ENCODE measurements around the gene KDM5C. TPM values are rescaled to one million over a fixed set of nuclear protein-coding genes. Genes with fewer than 3 reads are reported as not detected.

Gene KDM5C
- total and polyA plus RNA-seq, 2 of the 4 experiments (the other 2 are of a cell fraction) = 75.4 to 84.6 TPM

DNA sequence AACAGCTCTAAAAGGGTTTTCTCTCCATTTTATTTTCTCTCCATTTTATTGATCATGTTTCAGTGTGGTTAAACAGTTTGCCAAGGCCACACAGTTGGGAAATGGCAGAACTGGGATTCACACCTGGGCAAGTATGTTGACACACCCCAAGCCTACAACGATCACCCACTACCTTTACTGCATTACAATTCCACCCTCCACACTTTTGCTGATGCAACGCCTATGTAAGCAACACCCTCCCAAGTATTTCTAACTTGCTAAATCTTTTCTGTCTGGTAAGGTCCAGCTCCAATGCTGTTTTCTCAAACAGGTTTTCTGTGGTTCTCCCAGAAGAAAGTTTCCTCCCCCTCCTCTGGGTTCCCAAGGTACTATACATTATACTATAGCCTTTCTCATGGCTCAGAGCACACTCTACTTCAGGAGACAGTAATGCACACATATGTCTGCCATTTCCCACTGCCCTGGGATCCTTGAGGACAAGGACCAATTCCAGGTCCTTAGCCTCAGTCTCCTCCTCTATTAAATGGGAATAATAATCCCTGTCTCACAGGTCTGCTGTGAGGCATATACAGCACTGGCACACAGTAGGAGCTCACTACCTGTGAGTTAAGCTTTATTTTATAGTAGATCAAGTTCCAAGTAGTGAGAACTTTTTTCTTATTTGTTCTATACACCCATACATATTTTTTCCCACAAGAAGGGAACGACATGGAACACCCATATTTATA is 28.4 kb upstream of the KDM5C start:
- dilution Hi-C loops (cut with HindIII; ENCODE audit: low sequenced_read_pairs, unreplicated experiment) = no loop called here
- BruUV-seq (replicated peaks) = no TSS peak
- Histone ChIP-seq H4K20me1 (ENCODE audit: insufficient read depth, low read length) (no peaks in the 10 kb centered on the region; the same call in 1 of the 2 replicates), H4K5ac (ENCODE audit: low read depth, low read length) (no peak overlapping the region), H3K4me2 (ENCODE audit: low read depth, low read length) (no peak overlapping the region), H2BK15ac (ENCODE audit: low read depth, low read length) (no peak overlapping the region), H2BK5ac (ENCODE audit: low read depth, low read length, poor library complexity, severe bottlenecking) (no peak overlapping the region), H3K36me3 (ENCODE audit: control insufficient read depth, insufficient read depth, low read length) (peaks cover 3% of the 10 kb centered on the region; the same call in 1 of the 2 replicates), H3K18ac (ENCODE audit: low read depth, low read length) (no peak overlapping the region), H2AK5ac (ENCODE audit: low read depth, low read length) (no peak overlapping the region), H4K8ac (ENCODE audit: low read depth in 2 of 2, low read length in 2 of 2) (no peak overlapping the region), H3K9ac (ENCODE audit: low read depth, low read length) (no peak overlapping the region), H3K4me3 (ENCODE audit: insufficient read depth, low read depth, low read length) (no peak overlapping the region), H2AFZ (replicated peaks; ENCODE audit: low read length, poor library complexity) (no peak overlapping the region), H4K91ac (ENCODE audit: insufficient read depth, low read depth, low read length) (no peak overlapping the region), H3K79me1 (ENCODE audit: low read depth in 1 of 2, low read length in 2 of 2) (no peaks in the 10 kb centered on the region), H2BK120ac (ENCODE audit: low read depth, low read length) (no peak overlapping the region), H3K27me3 (ENCODE audit: control insufficient read depth, insufficient read depth, low read length) (peaks cover 26% of the 10 kb centered on the region; the same call in 1 of the 2 replicates), H2BK20ac (ENCODE audit: low read depth, low read length) (no peak overlapping the region), H3K23ac (ENCODE audit: low read depth, low read length) (no peak overlapping the region), H3K14ac (replicated peaks; ENCODE audit: low read depth, low read length) (no peak overlapping the region), H3K4ac (ENCODE audit: low read depth, low read length) (no peak overlapping the region), H3K56ac (ENCODE audit: extremely low read depth, insufficient read depth, low read length) (no peak overlapping the region), H3K27ac (ENCODE audit: insufficient read depth, low read length) (no peak overlapping the region), H3K4me1 (ENCODE audit: control insufficient read depth, insufficient read depth, low read length) (no peaks in the 10 kb centered on the region), H3K9me3 (ENCODE audit: control insufficient read depth, insufficient read depth, low read length) (no peaks in the 10 kb centered on the region), H2AK9ac (replicated peaks; ENCODE audit: low read depth, low read length, poor library complexity) (no peak overlapping the region), H3K9me1 (ENCODE audit: insufficient read depth, low read length) (no peaks in the 10 kb centered on the region; the same call in 1 of the 2 replicates)
- ATAC-seq (ENCODE audit: low read depth) (no peak), DNase-seq (no peak)
- intact Hi-C loops (cut with micrococcal nuclease) = no loop called here
- in situ Hi-C loops (cut with MboI; ENCODE audit: low sequenced_read_pairs) = no loop called here
- ChIA-PET CTCF (interaction anchor here (2.0 kb wide), 1 partner anchor 9 kb away, joined by 11 read pairs; no protein-coding TSS in a partner anchor), POLR2A (ENCODE audit: unreplicated experiment) (no interaction called here)
- WGBS, 2 experiments (ENCODE audit: extremely low coverage in 2 of 2, insufficient read length in 1 of 2) = 67% methylated on average over 1 of the region's 3 CpGs; no CpG with 5 or more reads in 1 of the 2 experiments
- no peak for TF ChIP-seq FOS (IDR thresholded peaks at IDR 0.05; ENCODE audit: low read depth, low read length)
- TF ChIP-seq MAFK (IDR thresholded peaks at IDR 0.05; ENCODE audit: low read depth, low read length) = no peak
- TF ChIP-seq POLR2A (IDR thresholded peaks at IDR 0.05; ENCODE audit: low read depth, low read length) = no peak
- TF ChIP-seq MXI1 (IDR thresholded peaks at IDR 0.05; ENCODE audit: borderline replicate concordance, low read depth, low read length) = no peak
- TF ChIP-seq, protein P1, sequence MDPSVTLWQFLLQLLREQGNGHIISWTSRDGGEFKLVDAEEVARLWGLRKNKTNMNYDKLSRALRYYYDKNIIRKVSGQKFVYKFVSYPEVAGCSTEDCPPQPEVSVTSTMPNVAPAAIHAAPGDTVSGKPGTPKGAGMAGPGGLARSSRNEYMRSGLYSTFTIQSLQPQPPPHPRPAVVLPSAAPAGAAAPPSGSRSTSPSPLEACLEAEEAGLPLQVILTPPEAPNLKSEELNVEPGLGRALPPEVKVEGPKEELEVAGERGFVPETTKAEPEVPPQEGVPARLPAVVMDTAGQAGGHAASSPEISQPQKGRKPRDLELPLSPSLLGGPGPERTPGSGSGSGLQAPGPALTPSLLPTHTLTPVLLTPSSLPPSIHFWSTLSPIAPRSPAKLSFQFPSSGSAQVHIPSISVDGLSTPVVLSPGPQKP (IDR thresholded peaks at IDR 0.05; ENCODE audit: borderline replicate concordance, low read depth, low read length) = no peak
- no peak for TF ChIP-seq BHLHE40 (IDR thresholded peaks at IDR 0.05; ENCODE audit: low read depth, low read length)
- TF ChIP-seq, protein P2, sequence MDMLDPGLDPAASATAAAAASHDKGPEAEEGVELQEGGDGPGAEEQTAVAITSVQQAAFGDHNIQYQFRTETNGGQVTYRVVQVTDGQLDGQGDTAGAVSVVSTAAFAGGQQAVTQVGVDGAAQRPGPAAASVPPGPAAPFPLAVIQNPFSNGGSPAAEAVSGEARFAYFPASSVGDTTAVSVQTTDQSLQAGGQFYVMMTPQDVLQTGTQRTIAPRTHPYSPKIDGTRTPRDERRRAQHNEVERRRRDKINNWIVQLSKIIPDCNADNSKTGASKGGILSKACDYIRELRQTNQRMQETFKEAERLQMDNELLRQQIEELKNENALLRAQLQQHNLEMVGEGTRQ (IDR thresholded peaks at IDR 0.05; ENCODE audit: low read depth, low read length) = no peak
- TF ChIP-seq RAD21 (IDR thresholded peaks at IDR 0.05; ENCODE audit: low read length) = no peak
- no peak for TF ChIP-seq NFE2L2 (IDR thresholded peaks at IDR 0.05; ENCODE audit: low read depth, low read length)
- TF ChIP-seq MAZ (IDR thresholded peaks at IDR 0.05; ENCODE audit: borderline replicate concordance, low read depth, low read length) = no peak
- TF ChIP-seq, protein P3, sequence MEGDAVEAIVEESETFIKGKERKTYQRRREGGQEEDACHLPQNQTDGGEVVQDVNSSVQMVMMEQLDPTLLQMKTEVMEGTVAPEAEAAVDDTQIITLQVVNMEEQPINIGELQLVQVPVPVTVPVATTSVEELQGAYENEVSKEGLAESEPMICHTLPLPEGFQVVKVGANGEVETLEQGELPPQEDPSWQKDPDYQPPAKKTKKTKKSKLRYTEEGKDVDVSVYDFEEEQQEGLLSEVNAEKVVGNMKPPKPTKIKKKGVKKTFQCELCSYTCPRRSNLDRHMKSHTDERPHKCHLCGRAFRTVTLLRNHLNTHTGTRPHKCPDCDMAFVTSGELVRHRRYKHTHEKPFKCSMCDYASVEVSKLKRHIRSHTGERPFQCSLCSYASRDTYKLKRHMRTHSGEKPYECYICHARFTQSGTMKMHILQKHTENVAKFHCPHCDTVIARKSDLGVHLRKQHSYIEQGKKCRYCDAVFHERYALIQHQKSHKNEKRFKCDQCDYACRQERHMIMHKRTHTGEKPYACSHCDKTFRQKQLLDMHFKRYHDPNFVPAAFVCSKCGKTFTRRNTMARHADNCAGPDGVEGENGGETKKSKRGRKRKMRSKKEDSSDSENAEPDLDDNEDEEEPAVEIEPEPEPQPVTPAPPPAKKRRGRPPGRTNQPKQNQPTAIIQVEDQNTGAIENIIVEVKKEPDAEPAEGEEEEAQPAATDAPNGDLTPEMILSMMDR (conservative IDR thresholded peaks at IDR 0.05; ENCODE audit: low read depth, low read length) = no peak
- TF ChIP-seq SMC3 (IDR thresholded peaks at IDR 0.05; ENCODE audit: low read depth, low read length) = no peak
- no peak for TF ChIP-seq RCOR1 (IDR thresholded peaks at IDR 0.05; ENCODE audit: insufficient replicate concordance, low read length)
- TF ChIP-seq CEBPB (IDR thresholded peaks at IDR 0.05; ENCODE audit: low read depth, low read length) = no peak
- TF ChIP-seq RFX5 (IDR thresholded peaks at IDR 0.05; ENCODE audit: low read depth, low read length) = no peak
